ENCODE measurements around the gene PROSER1.

- TF ChIP-seq, protein P1, sequence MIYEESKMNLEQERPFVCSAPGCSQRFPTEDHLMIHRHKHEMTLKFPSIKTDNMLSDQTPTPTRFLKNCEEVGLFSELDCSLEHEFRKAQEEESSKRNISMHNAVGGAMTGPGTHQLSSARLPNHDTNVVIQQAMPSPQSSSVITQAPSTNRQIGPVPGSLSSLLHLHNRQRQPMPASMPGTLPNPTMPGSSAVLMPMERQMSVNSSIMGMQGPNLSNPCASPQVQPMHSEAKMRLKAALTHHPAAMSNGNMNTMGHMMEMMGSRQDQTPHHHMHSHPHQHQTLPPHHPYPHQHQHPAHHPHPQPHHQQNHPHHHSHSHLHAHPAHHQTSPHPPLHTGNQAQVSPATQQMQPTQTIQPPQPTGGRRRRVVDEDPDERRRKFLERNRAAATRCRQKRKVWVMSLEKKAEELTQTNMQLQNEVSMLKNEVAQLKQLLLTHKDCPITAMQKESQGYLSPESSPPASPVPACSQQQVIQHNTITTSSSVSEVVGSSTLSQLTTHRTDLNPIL (CRISPR knock-in tag; IDR thresholded peaks at IDR 0.05; ENCODE audit: low read depth): no peak
- TF ChIP-seq, protein P2, sequence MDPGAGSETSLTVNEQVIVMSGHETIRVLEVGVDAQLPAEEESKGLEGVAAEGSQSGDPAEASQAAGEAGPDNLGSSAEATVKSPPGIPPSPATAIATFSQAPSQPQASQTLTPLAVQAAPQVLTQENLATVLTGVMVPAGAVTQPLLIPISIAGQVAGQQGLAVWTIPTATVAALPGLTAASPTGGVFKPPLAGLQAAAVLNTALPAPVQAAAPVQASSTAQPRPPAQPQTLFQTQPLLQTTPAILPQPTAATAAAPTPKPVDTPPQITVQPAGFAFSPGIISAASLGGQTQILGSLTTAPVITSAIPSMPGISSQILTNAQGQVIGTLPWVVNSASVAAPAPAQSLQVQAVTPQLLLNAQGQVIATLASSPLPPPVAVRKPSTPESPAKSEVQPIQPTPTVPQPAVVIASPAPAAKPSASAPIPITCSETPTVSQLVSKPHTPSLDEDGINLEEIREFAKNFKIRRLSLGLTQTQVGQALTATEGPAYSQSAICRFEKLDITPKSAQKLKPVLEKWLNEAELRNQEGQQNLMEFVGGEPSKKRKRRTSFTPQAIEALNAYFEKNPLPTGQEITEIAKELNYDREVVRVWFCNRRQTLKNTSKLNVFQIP (CRISPR knock-in tag; IDR thresholded peaks at IDR 0.05; ENCODE audit: borderline replicate concordance, low read depth): no peak
- no peak for TF ChIP-seq PPARA (CRISPR knock-in tag; IDR thresholded peaks at IDR 0.05; ENCODE audit: borderline replicate concordance)
- no peak for TF ChIP-seq ZNF70 (CRISPR knock-in tag; IDR thresholded peaks at IDR 0.05)
Measured at GRCh38 chr13:39032150-39032549, 5.7 kb downstream of the PROSER1 start.

Data from SK-N-SH treated with all-trans-retinoic acid at 6 μM for 48 hours (cell line).